Activated naive CD4-positive, alpha-beta T cell treated with Interleukin-2 at 50 U/mL for 16 hours (primary cell): ENCODE data around the gene BNIP3.

Experiments used
- DNase-seq: peaks from one replicate; pipeline ENCODE4 v3.0.0-alpha.2; 2020

The BNIP3 gene

GRCh38 chr10:131949041-131949862 is 32.5 kb downstream of the BNIP3 start:
- DNase-seq = no peak

GRCh38 chr10:131948501-131948900 is 33.2 kb downstream of the BNIP3 start:
- no peak for DNase-seq

GRCh38 chr10:131947631-131948347 is 33.9 kb downstream of the BNIP3 start:
- DNase-seq = no peak

GRCh38 chr10:131946880-131947279 is 34.8 kb downstream of the BNIP3 start:
- DNase-seq = no peak

GRCh38 chr10:131946321-131946751 is 35.4 kb downstream of the BNIP3 start:
- DNase-seq = no peak

- no peak for DNase-seq
Observed at GRCh38 chr10:131944976-131945695, 36.6 kb downstream of the BNIP3 start.

GRCh38 chr10:131944412-131944811 is 37.3 kb downstream of the BNIP3 start:
- no peak for DNase-seq

- DNase-seq = peak; percentile 11
Observed at GRCh38 chr10:131943021-131943814, 38.5 kb downstream of the BNIP3 start.

GRCh38 chr10:131942455-131942854 is 39.3 kb downstream of the BNIP3 start:
- no peak for DNase-seq

- DNase-seq = no peak
Observed at GRCh38 chr10:131938681-131939080, 43.0 kb downstream of the BNIP3 start.

GRCh38 chr10:131937836-131938235 is 43.9 kb downstream of the BNIP3 start:
- no peak for DNase-seq

GRCh38 chr10:131936736-131937135 is 45.0 kb downstream of the BNIP3 start:
- DNase-seq = no peak

GRCh38 chr10:131936294-131936693 is 45.4 kb downstream of the BNIP3 start:
- no peak for DNase-seq

- no peak for DNase-seq
Observed at GRCh38 chr10:131935260-131935659, 46.5 kb downstream of the BNIP3 start.

- DNase-seq = no peak
Observed at GRCh38 chr10:131934769-131935168, 47.0 kb downstream of the BNIP3 start.

GRCh38 chr10:131933696-131934086 is 48.0 kb downstream of the BNIP3 start:
- no peak for DNase-seq

- DNase-seq = no peak
Observed at GRCh38 chr10:131933016-131933695, 48.6 kb downstream of the BNIP3 start.

GRCh38 chr10:131931981-131932380 is 49.7 kb downstream of the BNIP3 start:
- no peak for DNase-seq

GRCh38 chr10:131930586-131931330 is 51.0 kb downstream of the BNIP3 start:
- DNase-seq = no peak

- DNase-seq = no peak
Observed at GRCh38 chr10:131930150-131930549, 51.6 kb downstream of the BNIP3 start.

GRCh38 chr10:131929122-131929845 is 52.4 kb downstream of the BNIP3 start:
- DNase-seq = no peak
